Aorta (tissue), 5 donors: ENCODE results near the gene BACH2. TPM values are rescaled to one million over a fixed set of nuclear protein-coding genes. Genes with fewer than 3 reads are reported as not detected.

Source experiments
- ATAC-seq: fragments of 200-7000 bp; cut with Tn5 transposase; one replicate; pipeline ENCODE4 v1.9.1; 2022; ENCODE audit warnings: moderate library complexity; ENCODE audit not compliant: low FRiP score
- DNase-seq, 2 donors: peaks; one replicate each; pipeline ENCODE4 v3.0.0-alpha.2; 2020
- H3K27ac ChIP-seq, 2 donors: one replicate each; pipeline ENCODE4 v1.5.1; 2013; ENCODE audit warnings: low read length in 2 of 2, mild to moderate bottlenecking in 2 of 2, moderate library complexity in 2 of 2, control low read depth in 1 of 2, inconsistent platforms in 1 of 2, low read depth in 1 of 2
- H3K27me3 ChIP-seq, 2 donors: one replicate each; pipeline ENCODE4 v1.6.1; 2013; ENCODE audit warnings: control low read depth in 1 of 2, low read length in 1 of 2, mild to moderate bottlenecking in 1 of 2, moderate library complexity in 1 of 2; ENCODE audit not compliant: insufficient read depth in 2 of 2, control insufficient read depth in 1 of 2
- H3K36me3 ChIP-seq, 2 donors: one replicate each; pipeline ENCODE4 v1.6.1; 2013; ENCODE audit warnings: control low read depth in 1 of 2, low read length in 1 of 2, mild to moderate bottlenecking in 1 of 2; ENCODE audit not compliant: insufficient read depth in 2 of 2, control insufficient read depth in 1 of 2
- H3K4me1 ChIP-seq, 2 donors: one replicate each; pipeline ENCODE4 v1.6.1; 2013; ENCODE audit warnings: low read length in 2 of 2, control low read depth in 1 of 2, mild to moderate bottlenecking in 1 of 2, moderate library complexity in 1 of 2; ENCODE audit not compliant: insufficient read depth in 2 of 2, control insufficient read depth in 1 of 2
- H3K4me3 ChIP-seq, 2 donors: one replicate each; pipeline ENCODE4 v1.5.1; 2013; ENCODE audit warnings: low read length in 2 of 2, control low read depth in 1 of 2, mild to moderate bottlenecking in 1 of 2
- H3K9me3 ChIP-seq: one replicate; pipeline ENCODE4 v1.6.1; 2013; ENCODE audit warnings: mild to moderate bottlenecking, low read length; ENCODE audit not compliant: control insufficient read depth
- WGBS, 2 donors: extraction: QIAGEN DNeasy Blood & Tissue Kit; methylation state at CpG; one replicate each; pipeline ENCODE4 v1.1.7; 2013; 5-methylcytosine and 5-hydroxymethylcytosine counted together
- intact Hi-C, 2 donors: fragments of 100-400 bp; cut with DNase I; formaldehyde crosslinking; loops; one replicate each; pipeline versions ENCODE4 v1.14.2 to v1.15.0; 2022
- polyA plus RNA-seq, 2 donors: library from polyadenylated mRNA; stranded (reverse); fragments of 200-250 nt; gene quantifications; one replicate each; pipeline ENCODE4 v1.2.3, GENCODE V29; 2013
- total RNA-seq, 2 donors: library from RNA; stranded (reverse); fragmentation: NEBNext Ultra II Directional; extraction: Animal tissue kit (Norgen Biotek cat#: 25700); gene quantifications; one replicate each; pipeline ENCODE4 v1.2.1, GENCODE V29; 2021
- donor health status: healthy with polysubstance abuse.
- donor health status: Bipolar disorder and iron deficiency.
- donor health status: DM: no; HTN: no; CAD: no.
- donor health status: DM: no; HTN: no; CAD: no.
- donor health status: DM: yes; HTN: yes; CAD: no.

The BACH2 gene
- total and polyA plus RNA-seq, 4 donors, result 0.36 to 22.2 (median 6.1) TPM

DNA sequence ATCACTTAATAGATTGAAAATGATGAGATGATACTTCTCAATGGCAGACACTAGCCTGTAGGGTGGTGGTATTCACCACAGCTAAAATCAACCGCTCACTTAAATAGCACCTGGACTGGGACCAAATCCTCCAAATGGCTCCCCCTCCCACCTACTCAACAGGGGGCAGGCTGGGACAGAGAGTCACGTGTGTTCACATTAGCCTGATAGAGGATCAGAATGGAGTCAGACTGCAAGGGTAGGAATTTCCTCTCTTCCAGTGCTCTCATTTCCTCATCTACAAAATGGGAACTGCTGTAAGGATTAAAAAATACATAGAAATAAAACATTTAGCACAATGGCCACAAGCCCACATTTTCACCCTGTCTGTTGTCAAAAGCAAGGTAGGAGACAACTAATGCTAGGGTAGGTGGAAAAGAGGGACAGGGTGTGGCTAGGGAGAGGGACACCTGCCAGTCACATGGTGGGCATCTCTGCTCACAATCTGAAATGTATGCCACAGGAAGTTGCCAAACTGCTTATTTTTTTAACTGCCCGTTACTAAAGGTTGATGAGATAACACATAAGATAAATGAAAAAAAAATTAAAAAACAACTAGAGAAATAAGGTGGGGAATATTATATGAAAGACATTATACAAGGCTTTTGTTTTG, 55.3 kb downstream of the BACH2 start:
- Histone ChIP-seq H3K4me1 (no peaks in the 10 kb centered on the region), H3K4me3 (no peak overlapping the region), H3K9me3 (no peaks in the 10 kb centered on the region), H3K27me3 (no peaks in the 10 kb centered on the region), H3K36me3 (no peaks in the 10 kb centered on the region), H3K27ac (no peak overlapping the region)
- intact Hi-C loops, result no loop called here
- DNase-seq, result no peak
- no peak for ATAC-seq
- 63 to 69% methylated on average over 3 of the region's 3 CpGs for WGBS, 2 donors

DNA sequence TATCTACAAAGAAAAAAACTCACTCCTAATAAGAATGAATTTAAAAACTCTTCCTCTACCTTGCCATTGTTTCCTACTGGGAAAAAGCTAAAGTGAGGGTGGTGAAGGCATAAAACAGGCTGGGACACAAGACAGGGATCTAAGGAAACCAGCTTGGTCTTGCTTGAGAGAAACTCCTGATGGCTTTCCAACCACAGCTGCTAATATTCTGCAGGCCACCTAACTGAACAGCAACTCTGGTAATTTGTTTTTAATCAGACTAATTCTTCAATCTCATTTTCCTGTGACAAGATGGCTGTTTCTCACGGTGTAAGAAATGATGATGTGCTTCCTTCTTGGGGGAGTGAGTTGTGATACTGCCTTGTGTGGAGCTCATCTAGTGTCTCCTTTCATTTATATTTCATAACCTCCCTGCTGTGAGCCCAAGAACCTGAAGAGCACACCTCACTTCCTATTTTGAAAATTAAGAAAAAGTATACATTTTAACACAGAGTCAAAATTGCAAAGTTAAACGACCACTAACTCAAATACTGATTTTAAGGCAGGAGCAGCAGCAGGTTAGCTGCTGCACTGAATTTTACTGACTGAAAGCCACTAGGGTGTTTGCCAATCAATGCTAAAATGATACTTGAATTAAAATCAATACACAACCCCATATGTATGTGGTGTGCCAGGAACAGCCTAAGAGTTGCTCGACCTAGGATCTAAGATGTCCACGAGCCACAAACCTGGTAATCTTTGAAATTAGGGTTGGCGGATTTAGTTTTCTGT, 58.0 kb downstream of the BACH2 start:
- Histone ChIP-seq H3K27ac (no peak overlapping the region), H3K9me3 (no peaks in the 10 kb centered on the region), H3K36me3 (no peaks in the 10 kb centered on the region), H3K27me3 (no peaks in the 10 kb centered on the region), H3K4me1 (no peaks in the 10 kb centered on the region), H3K4me3 (no peak overlapping the region)
- WGBS, 2 donors, result 80 to 87% methylated on average over 5 of the region's 5 CpGs
- intact Hi-C loops, result loop anchor here in 1 of 2 donors (5.0 kb wide), 1 partner anchor 44 kb away; no protein-coding TSS in a partner anchor
- no peak for DNase-seq
- ATAC-seq, result no peak

DNA sequence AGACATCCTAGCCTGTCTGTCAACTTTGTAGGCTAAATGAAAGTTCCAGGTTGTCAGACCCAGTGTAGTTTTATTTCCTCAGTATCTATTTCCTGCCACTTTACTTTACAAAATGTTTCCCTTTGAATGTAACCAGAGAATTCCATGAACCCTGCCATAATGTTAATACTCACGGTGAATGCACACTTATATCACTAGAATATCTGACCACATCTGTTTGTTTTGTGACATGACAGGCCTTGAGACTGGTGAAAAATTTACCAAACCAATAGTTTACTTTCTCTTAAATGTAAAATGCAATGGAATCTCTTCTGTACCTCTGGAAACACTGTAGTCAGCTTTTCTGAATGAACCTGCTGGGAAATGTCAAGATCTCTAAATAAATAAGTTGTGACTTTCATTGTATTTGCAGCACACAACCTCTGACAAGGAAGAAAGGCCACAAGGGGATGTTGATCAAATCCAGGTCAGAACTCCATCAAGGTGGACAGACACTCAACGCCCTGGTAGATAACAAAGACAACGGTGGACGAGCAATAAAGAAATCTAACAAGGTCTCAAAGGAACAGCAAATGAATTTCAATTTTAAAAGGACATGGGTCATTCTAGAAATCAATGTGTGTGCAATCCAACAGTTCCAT, 59.2 kb downstream of the BACH2 start:
- no peaks in the 10 kb centered on the region for H3K4me1 ChIP-seq
- no peak for ATAC-seq
- WGBS, 2 donors, result 90 to 92% methylated on average over 4 of the region's 4 CpGs
- no peak overlapping the region for H3K27ac ChIP-seq
- H3K36me3 ChIP-seq, result no peaks in the 10 kb centered on the region
- no peaks in the 10 kb centered on the region for H3K27me3 ChIP-seq
- no peak overlapping the region for H3K4me3 ChIP-seq
- intact Hi-C loops, result loop anchor here in 1 of 2 donors (5.0 kb wide), 1 partner anchor 45 kb away; no protein-coding TSS in a partner anchor
- DNase-seq, result no peak
- no peaks in the 10 kb centered on the region for H3K9me3 ChIP-seq

DNA sequence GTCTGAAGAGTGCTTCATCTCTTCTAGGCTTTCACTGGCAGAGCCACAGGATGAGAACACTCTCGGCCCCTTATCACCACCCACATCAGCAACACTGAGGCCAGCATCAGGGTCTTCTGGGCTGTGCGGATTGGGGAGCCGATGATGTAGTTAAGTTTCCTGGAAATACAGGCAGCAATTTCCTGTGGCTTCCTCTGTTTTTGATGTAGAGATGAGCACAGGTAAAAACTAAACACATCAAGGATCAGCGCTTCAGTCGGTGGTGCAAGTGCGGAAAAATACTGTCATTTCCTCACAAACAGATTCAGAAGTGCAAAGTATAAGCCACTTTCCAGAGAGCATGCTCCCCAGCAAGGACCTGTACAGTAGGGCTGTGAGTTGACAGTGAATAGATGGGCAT, 62.6 kb downstream of the BACH2 start:
- H3K4me1 ChIP-seq, result peaks cover 3 to 10% of the 10 kb centered on the region in 2 donors
- intact Hi-C loops, result no loop called here
- H3K4me3 ChIP-seq, result no peak overlapping the region
- H3K9me3 ChIP-seq, result no peaks in the 10 kb centered on the region
- ATAC-seq (peak; percentile 20), DNase-seq (no peak)
- WGBS, 2 donors, result 93% methylated on average over 6 of the region's 6 CpGs
- no peaks in the 10 kb centered on the region for H3K27me3 ChIP-seq
- H3K36me3 ChIP-seq, result no peaks in the 10 kb centered on the region
- no peak overlapping the region for H3K27ac ChIP-seq

DNA sequence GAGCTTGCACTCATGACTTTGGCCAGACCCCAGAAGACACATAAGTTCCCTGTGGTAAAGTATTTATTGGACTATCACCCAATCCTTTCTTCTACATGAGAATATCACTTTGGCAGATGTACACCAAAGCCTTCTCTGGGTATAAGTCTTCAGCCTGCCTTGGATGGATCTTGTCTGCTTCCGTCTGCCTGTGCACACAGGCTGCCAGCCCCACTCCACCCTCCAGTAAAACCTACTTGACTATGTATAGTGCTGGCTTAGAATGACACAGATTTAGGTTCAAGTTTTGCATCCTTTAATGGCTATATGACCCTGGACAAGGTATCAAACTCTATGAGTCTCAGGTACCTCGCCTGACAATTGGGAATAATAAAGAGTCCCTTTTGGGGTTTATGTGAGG, 63.4 kb downstream of the BACH2 start:
- ATAC-seq, result no peak
- H3K4me1 ChIP-seq, result peaks cover 3 to 10% of the 10 kb centered on the region in 2 donors
- WGBS, 2 donors, result 92 to 94% methylated on average over 2 of the region's 2 CpGs
- no peaks in the 10 kb centered on the region for H3K9me3 ChIP-seq
- H3K27me3 ChIP-seq, result no peaks in the 10 kb centered on the region
- H3K27ac ChIP-seq, result no peak overlapping the region
- no peak for DNase-seq
- intact Hi-C loops, result no loop called here
- no peaks in the 10 kb centered on the region for H3K36me3 ChIP-seq
- H3K4me3 ChIP-seq, result no peak overlapping the region

DNA sequence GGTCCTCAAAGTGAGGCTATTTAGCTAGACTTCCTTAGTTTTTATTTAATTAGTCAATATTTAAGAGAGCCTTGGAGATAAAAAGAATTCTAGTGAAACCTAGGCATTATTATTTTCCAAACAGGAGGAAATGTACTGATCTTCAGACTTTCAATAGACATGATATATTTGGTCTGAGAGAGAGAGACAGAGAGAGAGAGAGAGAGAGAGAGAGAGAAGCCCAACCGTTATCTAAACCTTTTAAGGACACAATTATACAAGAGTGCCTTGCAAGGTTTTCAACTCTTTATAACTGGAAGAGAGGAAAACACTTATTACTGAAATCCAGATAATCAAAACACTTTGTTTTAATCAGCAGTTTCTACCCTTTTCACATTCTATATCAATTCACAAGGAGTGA, 64.8 kb downstream of the BACH2 start:
- H3K36me3 ChIP-seq, result no peaks in the 10 kb centered on the region
- DNase-seq (no peak), ATAC-seq (no peak)
- intact Hi-C loops, result no loop called here
- no peaks in the 10 kb centered on the region for H3K9me3 ChIP-seq
- 60 to 90% methylated on average over 1 of the region's 1 CpG for WGBS, 2 donors
- no peak overlapping the region for H3K4me3 ChIP-seq
- H3K27me3 ChIP-seq, result no peaks in the 10 kb centered on the region
- H3K4me1 ChIP-seq, result peaks cover 3 to 10% of the 10 kb centered on the region in 2 donors
- H3K27ac ChIP-seq, result no peak overlapping the region

DNA sequence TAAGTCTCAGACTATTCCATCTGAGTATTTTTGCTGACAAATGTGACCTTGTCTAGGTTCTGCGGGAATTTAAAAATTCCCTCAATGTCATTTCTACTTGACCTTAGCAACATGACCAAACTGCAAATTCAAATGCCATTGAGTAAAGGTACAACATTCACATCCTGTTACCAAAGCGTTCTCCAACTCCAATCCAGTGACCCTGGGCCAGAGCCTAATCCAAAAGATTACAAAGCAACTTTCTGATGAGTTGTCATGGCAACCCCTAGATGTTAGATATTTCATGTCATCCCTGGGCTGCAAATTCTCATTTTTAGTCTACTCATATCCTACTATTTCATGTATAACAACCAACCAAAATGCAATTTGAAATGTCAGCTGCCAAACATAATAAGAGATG, 65.3 kb downstream of the BACH2 start:
- no peak overlapping the region for H3K4me3 ChIP-seq
- no peaks in the 10 kb centered on the region for H3K9me3 ChIP-seq
- H3K27me3 ChIP-seq, result no peaks in the 10 kb centered on the region
- DNase-seq (no peak), ATAC-seq (no peak)
- intact Hi-C loops, result no loop called here
- WGBS, 2 donors, result 88 to 94% methylated on average over 2 of the region's 2 CpGs
- H3K4me1 ChIP-seq, result peaks cover 3 to 10% of the 10 kb centered on the region in 2 donors
- no peaks in the 10 kb centered on the region for H3K36me3 ChIP-seq
- H3K27ac ChIP-seq, result no peak overlapping the region

DNA sequence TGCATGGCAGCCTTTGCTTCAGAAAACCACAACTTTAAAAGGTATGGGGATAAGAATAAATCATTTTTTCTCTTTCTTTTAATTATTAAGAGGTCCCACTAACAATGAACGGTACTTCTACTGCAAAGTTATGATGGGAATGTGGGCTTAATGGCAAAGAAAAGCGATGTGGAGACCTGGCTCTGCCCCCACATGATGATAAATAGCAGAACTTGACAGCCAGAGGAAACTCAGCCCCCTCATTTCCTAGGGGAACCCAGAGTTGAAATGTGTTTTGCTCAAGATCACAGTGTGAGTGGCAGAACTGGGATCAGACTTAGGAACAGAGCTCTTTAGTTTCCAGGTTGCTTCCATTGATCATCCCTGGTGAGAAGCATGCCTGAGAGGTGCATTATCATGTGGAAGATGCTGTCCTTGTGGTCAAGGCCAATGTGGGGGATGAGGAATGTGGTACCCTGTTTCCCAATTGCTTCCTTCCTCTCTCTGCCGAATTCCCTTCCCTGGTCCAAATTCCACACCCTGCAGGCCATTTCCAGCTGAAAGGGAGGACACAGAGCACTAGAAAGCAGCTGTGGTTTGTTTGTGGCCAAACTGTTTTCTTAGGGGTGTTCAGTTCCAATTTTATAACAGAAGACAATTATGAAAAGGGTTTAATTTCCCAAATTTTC, 66.0 kb downstream of the BACH2 start:
- H3K4me1 ChIP-seq, result peaks cover 3 to 10% of the 10 kb centered on the region in 2 donors
- ATAC-seq, result no peak
- H3K4me3 ChIP-seq, result no peak overlapping the region
- no peak for DNase-seq
- intact Hi-C loops, result no loop called here
- H3K36me3 ChIP-seq, result no peaks in the 10 kb centered on the region
- no peak overlapping the region for H3K27ac ChIP-seq
- H3K27me3 ChIP-seq, result no peaks in the 10 kb centered on the region
- 14 to 15% methylated on average over 3 of the region's 3 CpGs for WGBS, 2 donors
- H3K9me3 ChIP-seq, result no peaks in the 10 kb centered on the region
